HL-60 (cell line): ENCODE measurements around the gene HEPN1.

Source experiments
- DNase-seq, 2 experiments: peaks; one replicate each; pipeline ENCODE4 v3.0.0-alpha.2; 2010 to 2020; ENCODE audit warnings: low read depth in 1 of 2, low spot score in 1 of 2
- H3K27ac ChIP-seq: fragments of 250-450 bp; sonication (Bioruptor Pico); replicated peaks from 2 replicates; pipeline ENCODE4 v1.5.1; 2020; ENCODE audit warnings: mild to moderate bottlenecking, moderate library complexity
- H3K27me3 ChIP-seq: fragments of 250-450 bp; sonication (Bioruptor Pico); 2 replicates; pipeline ENCODE4 v1.5.1; 2021; ENCODE audit warnings: mild to moderate bottlenecking, moderate library complexity; ENCODE audit not compliant: insufficient read depth, poor library complexity, severe bottlenecking
- H3K4me3 ChIP-seq: replicated peaks from 2 replicates; pipeline ENCODE4 v1.5.1; 2011; ENCODE audit warnings: mild to moderate bottlenecking, control low read depth, low read length; ENCODE audit not compliant: insufficient read depth
- GABPA ChIP-seq: IDR thresholded peaks from 2 replicates; pipeline ENCODE4 v1.6.1; 2012; ENCODE audit warnings: low read depth
- POLR2AphosphoS5 ChIP-seq: IDR thresholded peaks from 2 replicates; pipeline ENCODE4 v1.6.1; 2012; ENCODE audit warnings: low read depth
- SPI1 ChIP-seq: IDR thresholded peaks from 2 replicates; pipeline ENCODE4 v1.6.1; 2012; ENCODE audit warnings: low read depth, mild to moderate bottlenecking, borderline replicate concordance
- TF ChIP-seq, protein P1 (sequence below): IDR thresholded peaks from one replicate; pipeline ENCODE4 v1.5.1; 2011; ENCODE audit warnings: low read length, control low read depth, inconsistent platforms; ENCODE audit not compliant: insufficient read depth
- TF ChIP-seq, protein P2 (sequence below): IDR thresholded peaks from 2 replicates; pipeline ENCODE4 v1.6.1; 2012; ENCODE audit warnings: low read depth; ENCODE audit not compliant: insufficient replicate concordance

HEPN1 gene

DNA sequence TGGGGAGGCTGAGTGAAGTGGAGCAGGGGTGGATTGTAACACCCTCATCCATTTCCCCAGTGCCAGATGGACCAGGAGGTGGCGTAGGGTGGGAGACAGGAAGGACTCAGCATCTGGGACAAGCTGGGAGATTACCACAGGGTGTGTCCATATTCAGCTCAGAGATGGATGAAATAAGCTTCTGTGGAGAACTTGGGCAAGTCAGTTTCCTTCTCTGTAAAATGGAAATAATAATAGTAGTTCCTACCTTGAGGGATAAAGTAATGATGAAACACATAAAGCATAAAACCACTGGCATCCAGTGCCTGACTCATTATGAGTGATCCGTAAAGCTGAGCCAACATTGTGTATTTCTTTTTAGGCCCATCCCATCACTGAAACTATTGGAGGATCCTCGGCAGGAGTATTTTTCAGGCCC is 20.8 kb upstream of the HEPN1 start:
- DNase-seq, result no peak
- Histone ChIP-seq H3K4me3 (no peak overlapping the region), H3K27me3 (peaks cover 6% of the 10 kb centered on the region), H3K27ac (no peak overlapping the region)
- TF ChIP-seq POLR2AphosphoS5 (no peak), SPI1 (no peak), GABPA (no peak)
- TF ChIP-seq, protein P1, sequence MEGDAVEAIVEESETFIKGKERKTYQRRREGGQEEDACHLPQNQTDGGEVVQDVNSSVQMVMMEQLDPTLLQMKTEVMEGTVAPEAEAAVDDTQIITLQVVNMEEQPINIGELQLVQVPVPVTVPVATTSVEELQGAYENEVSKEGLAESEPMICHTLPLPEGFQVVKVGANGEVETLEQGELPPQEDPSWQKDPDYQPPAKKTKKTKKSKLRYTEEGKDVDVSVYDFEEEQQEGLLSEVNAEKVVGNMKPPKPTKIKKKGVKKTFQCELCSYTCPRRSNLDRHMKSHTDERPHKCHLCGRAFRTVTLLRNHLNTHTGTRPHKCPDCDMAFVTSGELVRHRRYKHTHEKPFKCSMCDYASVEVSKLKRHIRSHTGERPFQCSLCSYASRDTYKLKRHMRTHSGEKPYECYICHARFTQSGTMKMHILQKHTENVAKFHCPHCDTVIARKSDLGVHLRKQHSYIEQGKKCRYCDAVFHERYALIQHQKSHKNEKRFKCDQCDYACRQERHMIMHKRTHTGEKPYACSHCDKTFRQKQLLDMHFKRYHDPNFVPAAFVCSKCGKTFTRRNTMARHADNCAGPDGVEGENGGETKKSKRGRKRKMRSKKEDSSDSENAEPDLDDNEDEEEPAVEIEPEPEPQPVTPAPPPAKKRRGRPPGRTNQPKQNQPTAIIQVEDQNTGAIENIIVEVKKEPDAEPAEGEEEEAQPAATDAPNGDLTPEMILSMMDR, result no peak
- TF ChIP-seq, protein P2, sequence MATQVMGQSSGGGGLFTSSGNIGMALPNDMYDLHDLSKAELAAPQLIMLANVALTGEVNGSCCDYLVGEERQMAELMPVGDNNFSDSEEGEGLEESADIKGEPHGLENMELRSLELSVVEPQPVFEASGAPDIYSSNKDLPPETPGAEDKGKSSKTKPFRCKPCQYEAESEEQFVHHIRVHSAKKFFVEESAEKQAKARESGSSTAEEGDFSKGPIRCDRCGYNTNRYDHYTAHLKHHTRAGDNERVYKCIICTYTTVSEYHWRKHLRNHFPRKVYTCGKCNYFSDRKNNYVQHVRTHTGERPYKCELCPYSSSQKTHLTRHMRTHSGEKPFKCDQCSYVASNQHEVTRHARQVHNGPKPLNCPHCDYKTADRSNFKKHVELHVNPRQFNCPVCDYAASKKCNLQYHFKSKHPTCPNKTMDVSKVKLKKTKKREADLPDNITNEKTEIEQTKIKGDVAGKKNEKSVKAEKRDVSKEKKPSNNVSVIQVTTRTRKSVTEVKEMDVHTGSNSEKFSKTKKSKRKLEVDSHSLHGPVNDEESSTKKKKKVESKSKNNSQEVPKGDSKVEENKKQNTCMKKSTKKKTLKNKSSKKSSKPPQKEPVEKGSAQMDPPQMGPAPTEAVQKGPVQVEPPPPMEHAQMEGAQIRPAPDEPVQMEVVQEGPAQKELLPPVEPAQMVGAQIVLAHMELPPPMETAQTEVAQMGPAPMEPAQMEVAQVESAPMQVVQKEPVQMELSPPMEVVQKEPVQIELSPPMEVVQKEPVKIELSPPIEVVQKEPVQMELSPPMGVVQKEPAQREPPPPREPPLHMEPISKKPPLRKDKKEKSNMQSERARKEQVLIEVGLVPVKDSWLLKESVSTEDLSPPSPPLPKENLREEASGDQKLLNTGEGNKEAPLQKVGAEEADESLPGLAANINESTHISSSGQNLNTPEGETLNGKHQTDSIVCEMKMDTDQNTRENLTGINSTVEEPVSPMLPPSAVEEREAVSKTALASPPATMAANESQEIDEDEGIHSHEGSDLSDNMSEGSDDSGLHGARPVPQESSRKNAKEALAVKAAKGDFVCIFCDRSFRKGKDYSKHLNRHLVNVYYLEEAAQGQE, result no peak

DNA sequence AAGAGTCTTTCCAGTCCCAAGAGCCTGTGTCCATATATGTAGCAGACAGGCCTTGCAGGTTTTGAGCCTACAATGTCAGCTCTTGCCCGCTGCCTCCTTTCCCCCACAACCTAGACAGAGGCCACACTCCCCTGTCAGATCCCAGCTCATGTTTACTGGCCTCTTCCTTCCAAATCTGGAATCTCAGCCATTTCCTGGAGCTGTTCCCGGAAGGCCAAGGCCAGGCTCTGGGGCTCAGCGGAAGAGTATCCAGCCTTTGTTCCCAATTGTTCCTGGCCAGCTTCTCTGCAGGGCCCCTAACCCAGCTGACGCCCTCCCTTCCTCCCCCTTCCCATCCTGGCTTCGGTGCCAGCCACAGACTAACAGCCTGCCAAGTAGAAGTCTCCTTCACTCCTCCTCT is 20.3 kb upstream of the HEPN1 start:
- Histone ChIP-seq H3K27ac (no peak overlapping the region), H3K27me3 (peaks cover 6% of the 10 kb centered on the region), H3K4me3 (no peak overlapping the region)
- DNase-seq, result no peak
- TF ChIP-seq SPI1 (no peak), POLR2AphosphoS5 (no peak), GABPA (no peak)
- TF ChIP-seq, protein P2, result no peak
- TF ChIP-seq, protein P1, result no peak

DNA sequence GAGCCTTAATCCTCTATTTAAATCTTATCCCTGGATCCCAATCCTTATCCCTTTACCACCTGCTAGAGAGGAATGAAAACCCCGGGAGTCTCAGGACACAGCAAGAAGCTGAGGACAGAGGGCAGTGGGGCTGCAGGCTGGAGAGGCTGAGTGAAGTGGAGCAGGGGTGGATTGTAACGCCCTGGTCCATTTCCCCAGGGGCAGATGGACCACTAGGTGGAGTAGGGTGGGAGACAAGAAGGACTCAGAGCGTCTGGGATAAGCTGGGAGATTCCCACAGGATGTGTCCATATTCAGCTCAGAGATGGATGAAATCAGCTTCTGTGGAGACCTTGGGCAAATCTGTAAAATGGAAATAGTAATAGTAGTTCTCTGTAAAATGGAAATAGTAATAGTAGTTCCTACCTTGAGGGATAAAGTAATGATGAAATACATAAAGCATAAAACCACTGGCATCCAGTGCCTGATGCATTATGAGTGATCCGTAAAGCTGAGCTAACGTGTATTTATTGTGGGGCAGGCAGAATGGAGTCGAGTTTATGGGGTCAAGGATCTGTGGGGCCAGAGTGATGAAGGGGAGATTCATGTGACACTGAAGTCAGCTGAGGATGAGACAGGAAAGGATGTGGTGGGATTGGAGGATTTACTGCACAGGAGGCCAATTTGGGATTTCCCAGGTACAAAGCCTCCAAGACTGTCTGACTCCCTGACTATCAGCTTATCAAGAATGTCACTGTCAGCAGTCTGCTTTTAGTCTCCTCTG is 19.5 kb upstream of the HEPN1 start:
- DNase-seq, result no peak
- no peak for TF ChIP-seq GABPA
- no peak for TF ChIP-seq POLR2AphosphoS5
- TF ChIP-seq SPI1, result no peak
- TF ChIP-seq, protein P2, result no peak
- TF ChIP-seq, protein P1, result no peak
- Histone ChIP-seq H3K27me3 (peaks cover 9% of the 10 kb centered on the region), H3K4me3 (no peak overlapping the region), H3K27ac (no peak overlapping the region)
